Measurements from ENCODE around the gene RNU6-9.

GRCh38 chr19:850221-850978 lies 42.9 kb upstream of the RNU6-9 start:
- TF ChIP-seq CTCF (IDR thresholded peaks at IDR 0.05), result no peak
- TF ChIP-seq EZH2 (IDR thresholded peaks at IDR 0.05), result no peak
- TF ChIP-seq EZH2phosphoT487 (IDR thresholded peaks at IDR 0.05), result no peak
